B cell (primary cell): ENCODE measurements around the gene NANS. TPM values are rescaled to one million over a fixed set of nuclear protein-coding genes. Genes with fewer than 3 reads are reported as not detected.
"Not testable (repeated sequence)": the region's sequence is repeated elsewhere in the genome, so short reads cannot be mapped to it uniquely, and the experiment has no call there.

Experiments
- ATAC-seq: fragments of 200-7000 bp; cut with Tn5 transposase; one replicate; pipeline ENCODE4 v1.10.0; 2021; ENCODE audit warnings: low read depth, mild to moderate bottlenecking, moderate number of reproducible peaks, moderate library complexity
- CTCF ChIA-PET: fragments of 350-600 bp; sonication (Branson Sonifier 250); formaldehyde crosslinking; loops from one replicate; lab custom pipeline; 2021; ENCODE audit warnings: antibody characterized with exemption, inconsistent platforms; lab: Charles Lee
- POLR2A ChIA-PET: fragments of 350-600 bp; sonication (Branson Sonifier 250); formaldehyde crosslinking; loops from one replicate; lab custom pipeline; 2021; ENCODE audit warnings: antibody characterized with exemption; lab: Charles Lee
- DNase-seq: peaks from one replicate; pipeline ENCODE4 v3.0.0; 2013
- H2AFZ ChIP-seq: 2 replicates; pipeline ENCODE4 v1.6.1; 2012; ENCODE audit warnings: mild to moderate bottlenecking, low read depth, low read length; ENCODE audit not compliant: insufficient read depth, poor library complexity, severe bottlenecking
- H3K27ac ChIP-seq, 2 donors: 1 replicate in 1 of 2; 2 replicates in 1 of 2; pipeline ENCODE4 v1.5.1; 2012 to 2013; ENCODE audit warnings: low read length in 2 of 2, mild to moderate bottlenecking in 2 of 2, moderate library complexity in 1 of 2
- H3K27me3 ChIP-seq, 4 experiments: fragments of 200-600 bp in 1 of 4; sonication (generic) in 1 of 4; replicated peaks in 1 of 4; 1 replicate in 2 of 4; 2 replicates in 2 of 4; pipeline versions ENCODE4 v1.6.1 to v1.7.0; 2013 to 2016; ENCODE audit warnings: low read length in 3 of 4, mild to moderate bottlenecking in 2 of 4, mixed read lengths in 1 of 4, moderate library complexity in 1 of 4; ENCODE audit not compliant: insufficient read depth in 4 of 4, control insufficient read depth in 3 of 4; ENCODE audit errors: control extremely low read depth in 1 of 4
- H3K36me3 ChIP-seq, 2 experiments: replicated peaks in 1 of 2; 1 replicate in 1 of 2; 2 replicates in 1 of 2; pipeline versions ENCODE4 v1.6.1 to v1.7.1; 2013; ENCODE audit warnings: low read length in 1 of 2; ENCODE audit not compliant: insufficient read depth in 2 of 2, control insufficient read depth in 1 of 2; ENCODE audit errors: control extremely low read depth in 1 of 2, extremely low read depth in 1 of 2
- H3K4me1 ChIP-seq, 2 donors: fragments of 200-600 bp in 1 of 2; sonication (generic) in 1 of 2; 1 replicate in 1 of 2; 2 replicates in 1 of 2; pipeline versions ENCODE4 v1.5.1 to v1.6.1; 2013 to 2017; ENCODE audit warnings: low read length in 2 of 2; ENCODE audit not compliant: control insufficient read depth in 2 of 2, insufficient read depth in 2 of 2
- H3K4me2 ChIP-seq: replicated peaks from 2 replicates; pipeline ENCODE3; 2012; ENCODE audit warnings: mild to moderate bottlenecking, low read depth, low read length; ENCODE audit not compliant: poor library complexity, severe bottlenecking
- H3K4me3 ChIP-seq, 5 experiments: fragments of 200-600 bp in 1 of 5; sonication (generic) in 1 of 5; 1 replicate in 3 of 5; 2 replicates in 2 of 5; pipeline versions ENCODE4 v1.5.1 to v1.7.0; 2011 to 2016; ENCODE audit warnings: low read length in 4 of 5, mild to moderate bottlenecking in 4 of 5, low read depth in 2 of 5, control low read depth in 1 of 5, moderate library complexity in 1 of 5; ENCODE audit not compliant: insufficient read depth in 1 of 5; ENCODE audit errors: control extremely low read depth in 1 of 5, extremely low read depth in 1 of 5
- H3K79me2 ChIP-seq: fragments of 200-600 bp; sonication (generic); one replicate; pipeline ENCODE4 v1.6.0; 2016; ENCODE audit warnings: low read length; ENCODE audit not compliant: control insufficient read depth, insufficient read depth
- H3K9ac ChIP-seq: fragments of 200-600 bp; sonication (generic); 2 replicates; pipeline ENCODE4 v1.6.1; 2017; ENCODE audit warnings: mild to moderate bottlenecking, low read length, moderate library complexity
- H3K9me3 ChIP-seq, 3 donors: one replicate each; pipeline versions ENCODE4 v1.6.1 to v1.7.1; 2013; ENCODE audit warnings: low read length in 2 of 3; ENCODE audit not compliant: control insufficient read depth in 2 of 3, insufficient read depth in 1 of 3; ENCODE audit errors: control extremely low read depth in 1 of 3
- H4K20me1 ChIP-seq: 2 replicates; pipeline ENCODE4 v1.6.0; 2012; ENCODE audit warnings: mild to moderate bottlenecking, low read length; ENCODE audit not compliant: insufficient read depth, control insufficient read depth, poor library complexity, severe bottlenecking
- H3K27ac Mint-ChIP-seq: one replicate; pipeline ENCODE4 v1.8.0; 2021; ENCODE audit warnings: mixed read lengths
- H3K27me3 Mint-ChIP-seq: one replicate; pipeline ENCODE4 v1.8.0; 2021; ENCODE audit warnings: mixed read lengths
- H3K4me1 Mint-ChIP-seq: one replicate; pipeline ENCODE4 v1.8.0; 2021; ENCODE audit warnings: mixed read lengths
- H3K4me3 Mint-ChIP-seq: one replicate; pipeline ENCODE4 v1.8.0; 2021; ENCODE audit warnings: mixed read lengths
- H3K9me3 Mint-ChIP-seq: one replicate; pipeline ENCODE4 v1.8.0; 2022; ENCODE audit warnings: mixed read lengths; ENCODE audit not compliant: insufficient read depth
- CTCF ChIP-seq: fragments of 200-600 bp; IDR thresholded peaks from one replicate; pipeline ENCODE4 v1.8.0; 2022; ENCODE audit warnings: antibody characterized with exemption, mild to moderate bottlenecking
- EZH2 ChIP-seq: IDR thresholded peaks from 2 replicates; pipeline ENCODE4 v1.6.1; 2012; ENCODE audit warnings: borderline replicate concordance, low read depth, mild to moderate bottlenecking, moderate library complexity, low read length; ENCODE audit not compliant: insufficient read depth, poor library complexity, severe bottlenecking
- WGBS: methylation state at CpG from one replicate; pipeline ENCODE4 v1.1.5; 2013; ENCODE audit warnings: missing lambda C conversion rate; ENCODE audit not compliant: insufficient coverage; 5-methylcytosine and 5-hydroxymethylcytosine counted together
- intact Hi-C: fragments of 100-400 bp; cut with micrococcal nuclease; formaldehyde crosslinking; loops from one replicate; pipeline ENCODE4 v1.10.0; 2022
- polyA plus RNA-seq: library from polyadenylated mRNA; depleted of rRNA; stranded (reverse); fragments of >200 nt; gene quantifications from 2 replicates; pipeline ENCODE4 v1.2.3, GENCODE V29; 2012
- total RNA-seq, 2 donors: library from RNA; stranded (reverse); fragments of 120-200 nt in 1 of 2; gene quantifications; 1 replicate in 1 of 2; 2 replicates in 1 of 2; pipeline versions ENCODE4 v1.2.3 to v1.2.4, GENCODE V29; 2013 to 2022

Gene NANS
- total and polyA plus RNA-seq, 2 donors (not counting 1 experiment from before 2014, with no cell fraction given) = 14.2 to 14.9 TPM

DNA sequence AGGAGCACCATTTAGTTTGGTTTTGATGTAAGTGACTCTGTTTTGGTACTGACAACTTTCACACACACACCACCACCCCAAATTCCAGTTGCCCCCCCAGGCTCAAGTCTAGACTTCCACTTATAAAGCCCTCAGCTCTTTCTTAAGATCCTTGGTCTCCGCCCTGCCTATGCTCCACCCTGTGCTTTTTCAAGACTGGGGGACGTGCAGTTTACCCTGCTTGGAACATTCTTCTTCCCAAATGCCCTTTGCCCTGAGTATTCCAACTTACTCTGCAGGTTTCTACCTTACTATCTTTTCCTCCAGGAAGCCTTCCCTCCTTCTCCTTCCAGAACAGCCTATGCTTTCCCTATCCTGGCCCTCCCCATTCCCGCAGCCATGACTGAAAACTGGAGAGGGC lies 63.9 kb downstream of the NANS start:
- Histone ChIP-seq H3K4me1 (peaks cover 28 to 33% of the 10 kb centered on the region in 2 donors), H3K36me3 (no peaks in the 10 kb centered on the region), H2AFZ (peak overlapping the region; percentile 9), H3K9ac (no peak overlapping the region), H3K4me3 (no peak overlapping the region), H3K4me2 (peak overlapping the region; percentile 46), H3K27ac (no peak overlapping the region), H3K79me2 (peaks cover 11% of the 10 kb centered on the region), H3K27me3 (no peaks in the 10 kb centered on the region), H3K9me3 (no peaks in the 10 kb centered on the region), H4K20me1 (no peaks in the 10 kb centered on the region)
- Mint-ChIP-seq H3K4me3 (peak overlapping the region; percentile 69), H3K9me3 (no peaks in the 10 kb centered on the region), H3K27ac (no peak overlapping the region), H3K27me3 (no peaks in the 10 kb centered on the region), H3K4me1 (peaks cover 45% of the 10 kb centered on the region)
- DNase-seq = no peak
- 100% methylated on average over 2 of the region's 3 CpGs for WGBS
- intact Hi-C loops = loop anchor here (5.0 kb wide), 1 partner anchor 33 kb away; no protein-coding TSS in a partner anchor
- ChIA-PET POLR2A (interaction anchor here (0.7 to 4.6 kb wide), 2 partner anchors 11 to 18 kb away, joined by 4 to 24 read pairs; no protein-coding TSS in a partner anchor), CTCF (interaction anchor here (0.8 to 3.4 kb wide), 3 partner anchors 9 to 52 kb away, joined by 3 to 11 read pairs (median 4); no protein-coding TSS in a partner anchor)
- no peak for TF ChIP-seq EZH2
- TF ChIP-seq CTCF = no peak
- no peak for ATAC-seq

GRCh38 chr9:98121058-98121457 lies 64.5 kb downstream of the NANS start:
- Histone ChIP-seq H3K4me3 (no peak overlapping the region), H3K4me1 (peaks cover 28 to 33% of the 10 kb centered on the region in 2 donors), H3K27ac (no peak overlapping the region), H3K79me2 (peaks cover 11% of the 10 kb centered on the region), H3K4me2 (peak overlapping the region; percentile 46), H3K27me3 (no peaks in the 10 kb centered on the region), H3K36me3 (no peaks in the 10 kb centered on the region), H2AFZ (no peak overlapping the region), H3K9me3 (no peaks in the 10 kb centered on the region), H3K9ac (peak overlapping the region; percentile 15), H4K20me1 (no peaks in the 10 kb centered on the region)
- no peaks in the 10 kb centered on the region for H3K9me3 Mint-ChIP-seq
- ChIA-PET CTCF (interaction anchor here (0.8 to 3.4 kb wide), 4 partner anchors 8 to 53 kb away, joined by 3 to 11 read pairs (median 4); no protein-coding TSS in a partner anchor), POLR2A (interaction anchor here (4.6 kb wide), 1 partner anchor 12 kb away, joined by 24 read pairs; no protein-coding TSS in a partner anchor)
- no peaks in the 10 kb centered on the region for H3K27me3 Mint-ChIP-seq
- DNase-seq (no peak), ATAC-seq (no peak)
- intact Hi-C loops = loop anchor here (5.0 kb wide), 1 partner anchor 34 kb away; no protein-coding TSS in a partner anchor
- no peak for TF ChIP-seq EZH2
- no peak for TF ChIP-seq CTCF
- no CpG with 5 or more reads among the region's 3 CpGs for WGBS
- peaks cover 45% of the 10 kb centered on the region for H3K4me1 Mint-ChIP-seq
- H3K4me3 Mint-ChIP-seq = peak overlapping the region; percentile 69
- H3K27ac Mint-ChIP-seq = no peak overlapping the region

DNA sequence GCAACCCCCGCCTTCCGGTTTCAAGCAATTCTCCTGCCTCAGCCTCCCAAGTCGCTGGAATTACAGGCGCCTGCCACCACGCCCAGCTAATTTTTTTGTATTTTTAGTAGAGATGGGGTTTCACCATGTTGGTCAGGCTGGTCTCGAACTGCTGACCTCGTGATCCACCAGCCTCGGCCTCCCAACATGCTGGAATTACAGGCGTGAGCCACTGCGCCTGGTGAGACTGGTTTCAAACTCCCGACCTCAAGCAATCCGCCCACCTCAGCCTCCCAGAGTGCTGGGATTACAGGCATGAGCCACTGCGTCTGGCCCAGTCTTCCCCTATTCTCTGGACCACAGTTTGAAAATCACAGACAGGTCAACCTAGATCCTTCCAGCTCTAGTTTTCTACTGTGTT lies 67.6 kb downstream of the NANS start:
- intact Hi-C loops = loop anchor here (5.0 kb wide), 1 partner anchor 37 kb away; no protein-coding TSS in a partner anchor

More for the DNA sequence above, 67.6 kb downstream of the NANS start:
- H3K4me3 Mint-ChIP-seq, H3K27me3 Mint-ChIP-seq, ATAC-seq, H3K4me3 ChIP-seq, H2AFZ ChIP-seq, H4K20me1 ChIP-seq, H3K79me2 ChIP-seq, H3K27ac ChIP-seq, H3K9me3 ChIP-seq, H3K9me3 Mint-ChIP-seq, H3K27me3 ChIP-seq, H3K27ac Mint-ChIP-seq, POLR2A ChIA-PET, CTCF ChIA-PET, H3K9ac ChIP-seq, H3K4me2 ChIP-seq, H3K36me3 ChIP-seq, DNase-seq: not testable (repeated sequence)
- 96% methylated on average over 12 of the region's 13 CpGs for WGBS
- H3K4me1 Mint-ChIP-seq = peaks cover 36% of the 10 kb centered on the region
- H3K4me1 ChIP-seq = peaks cover 28 to 40% of the 10 kb centered on the region in 2 donors
